Measurements from ENCODE around the gene CCN6. TPM values are rescaled to one million over a fixed set of nuclear protein-coding genes. Genes with fewer than 3 reads are reported as not detected.
"Not testable (repeated sequence)": the region's sequence is repeated elsewhere in the genome, so short reads cannot be mapped to it uniquely, and the experiment has no call there.

CCN6 gene
- total RNA-seq, 2 experiments from 2014 or later, result 0.19 to 0.30 TPM

DNA sequence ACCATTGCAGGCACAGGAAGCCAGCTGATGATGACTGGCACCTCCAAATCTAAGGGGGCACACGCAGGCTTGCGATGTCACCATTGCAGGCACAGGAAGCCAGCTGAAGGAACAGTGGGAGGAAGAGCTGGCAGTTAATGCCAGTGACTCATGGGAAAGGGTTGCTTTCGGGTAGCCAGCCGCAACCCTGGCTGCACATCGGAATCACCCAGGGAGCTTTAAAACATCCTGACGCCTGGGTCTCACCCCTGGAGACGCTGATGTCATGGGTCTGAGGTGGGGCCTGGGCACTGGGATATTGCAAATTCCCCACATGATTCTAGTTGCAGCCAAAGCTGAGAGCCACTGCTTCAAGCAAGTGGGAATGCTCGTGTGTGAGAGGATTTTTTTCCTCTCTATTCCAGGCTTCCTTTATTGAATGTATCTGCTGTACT lies 16.1 kb upstream of the CCN6 start:
- H3K36me3 Mint-ChIP-seq, result peaks cover 5% of the 10 kb centered on the region
- H3K4me3 Mint-ChIP-seq, result no peak overlapping the region
- H3K27me3 Mint-ChIP-seq, result no peaks in the 10 kb centered on the region
- DNase-seq, result peak; percentile 36
- peaks cover 74% of the 10 kb centered on the region for H3K4me1 Mint-ChIP-seq
- H3K9me3 Mint-ChIP-seq, result no peaks in the 10 kb centered on the region
- H3K27ac Mint-ChIP-seq, result peak overlapping the region; percentile 60

- Mint-ChIP-seq H3K27ac (peak overlapping the region; percentile 21), H3K36me3 (peaks cover 5% of the 10 kb centered on the region), H3K4me1 (peaks cover 74% of the 10 kb centered on the region), H3K27me3 (no peaks in the 10 kb centered on the region), H3K9me3 (no peaks in the 10 kb centered on the region), H3K4me3 (no peak overlapping the region)
- no peak for DNase-seq
Measured at GRCh38 chr6:112038268-112038667, 15.6 kb upstream of the CCN6 start.

- Mint-ChIP-seq H3K4me1 (peaks cover 71% of the 10 kb centered on the region), H3K4me3 (no peak overlapping the region), H3K36me3 (peaks cover 5% of the 10 kb centered on the region), H3K27me3 (no peaks in the 10 kb centered on the region), H3K27ac (no peak overlapping the region), H3K9me3 (no peaks in the 10 kb centered on the region)
- no peak for DNase-seq
Measured at GRCh38 chr6:112038756-112039430, 15.0 kb upstream of the CCN6 start.

- DNase-seq, result no peak
- H3K9me3 Mint-ChIP-seq, result no peaks in the 10 kb centered on the region
- no peak overlapping the region for H3K27ac Mint-ChIP-seq
- H3K27me3 Mint-ChIP-seq, result no peaks in the 10 kb centered on the region
- peaks cover 5% of the 10 kb centered on the region for H3K36me3 Mint-ChIP-seq
- no peak overlapping the region for H3K4me3 Mint-ChIP-seq
- H3K4me1 Mint-ChIP-seq, result peaks cover 70% of the 10 kb centered on the region
Measured at GRCh38 chr6:112039431-112039770, 14.5 kb upstream of the CCN6 start.

DNA sequence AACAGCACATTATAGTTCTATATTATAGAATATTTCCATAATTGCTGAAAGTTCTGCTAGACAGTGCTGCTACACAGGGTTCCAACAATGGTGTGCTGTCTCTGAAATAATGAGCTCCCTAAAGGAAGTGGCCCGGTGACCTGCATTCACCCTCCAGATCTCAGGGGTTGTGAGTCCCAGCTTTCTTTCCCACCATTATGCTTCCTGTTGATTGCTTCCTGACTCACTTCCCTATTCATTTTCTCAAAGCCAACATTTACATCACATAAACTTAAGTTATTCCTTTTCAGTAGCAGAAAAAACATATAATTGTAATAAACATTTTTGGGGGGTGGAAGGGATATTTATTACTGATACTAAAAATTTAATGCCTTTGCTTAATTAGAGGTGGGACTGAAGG lies 12.9 kb upstream of the CCN6 start:
- Mint-ChIP-seq H3K9me3 (no peaks in the 10 kb centered on the region), H3K27me3 (no peaks in the 10 kb centered on the region), H3K4me3 (no peak overlapping the region), H3K4me1 (peaks cover 63% of the 10 kb centered on the region), H3K36me3 (peaks cover 5% of the 10 kb centered on the region), H3K27ac (no peak overlapping the region)
- DNase-seq, result no peak

- Mint-ChIP-seq H3K4me1 (peaks cover 58% of the 10 kb centered on the region), H3K9me3 (no peaks in the 10 kb centered on the region), H3K27ac (peak overlapping the region; percentile 96), H3K4me3 (no peak overlapping the region), H3K36me3 (peaks cover 1% of the 10 kb centered on the region), H3K27me3 (no peaks in the 10 kb centered on the region)
- no peak for DNase-seq
Measured at GRCh38 chr6:112041535-112041934, 12.4 kb upstream of the CCN6 start.

GRCh38 chr6:112043032-112044007 lies 10.6 kb upstream of the CCN6 start:
- Mint-ChIP-seq H3K9me3 (no peaks in the 10 kb centered on the region), H3K36me3 (no peaks in the 10 kb centered on the region), H3K4me3 (peak overlapping the region; percentile 85), H3K4me1 (peaks cover 44% of the 10 kb centered on the region), H3K27me3 (no peaks in the 10 kb centered on the region), H3K27ac (peak overlapping the region; percentile 96)
- peak; percentile 92 for DNase-seq

DNA sequence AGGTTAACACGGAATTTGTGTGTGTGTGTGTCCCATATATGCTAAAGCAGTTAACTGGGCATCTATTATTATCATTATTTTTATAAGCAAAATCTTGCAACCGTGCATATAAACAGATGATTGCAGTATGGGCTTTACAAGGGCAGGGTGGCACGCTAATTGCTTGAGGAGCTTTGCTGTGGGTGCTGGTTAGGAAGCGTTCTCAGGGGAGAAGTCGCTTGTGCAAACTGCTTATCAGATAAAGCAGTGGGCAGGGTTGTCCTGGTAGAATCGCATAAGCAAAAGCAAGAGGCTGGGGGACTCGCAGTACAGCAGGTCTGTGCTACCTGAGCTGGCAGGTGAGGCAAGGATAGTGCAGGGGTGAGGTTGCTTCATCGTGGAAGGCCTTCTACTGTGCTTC lies 9.7 kb upstream of the CCN6 start:
- Mint-ChIP-seq H3K27me3 (no peaks in the 10 kb centered on the region), H3K9me3 (no peaks in the 10 kb centered on the region), H3K36me3 (no peaks in the 10 kb centered on the region), H3K27ac (peak overlapping the region; percentile 96), H3K4me1 (peaks cover 41% of the 10 kb centered on the region), H3K4me3 (peak overlapping the region; percentile 14)
- DNase-seq, result no peak

- Mint-ChIP-seq H3K9me3 (no peaks in the 10 kb centered on the region), H3K4me3 (no peak overlapping the region), H3K27ac (no peak overlapping the region), H3K36me3 (no peaks in the 10 kb centered on the region), H3K27me3 (no peaks in the 10 kb centered on the region), H3K4me1 (peaks cover 37% of the 10 kb centered on the region)
- no peak for DNase-seq
Measured at GRCh38 chr6:112044856-112045255, 9.0 kb upstream of the CCN6 start.

DNA sequence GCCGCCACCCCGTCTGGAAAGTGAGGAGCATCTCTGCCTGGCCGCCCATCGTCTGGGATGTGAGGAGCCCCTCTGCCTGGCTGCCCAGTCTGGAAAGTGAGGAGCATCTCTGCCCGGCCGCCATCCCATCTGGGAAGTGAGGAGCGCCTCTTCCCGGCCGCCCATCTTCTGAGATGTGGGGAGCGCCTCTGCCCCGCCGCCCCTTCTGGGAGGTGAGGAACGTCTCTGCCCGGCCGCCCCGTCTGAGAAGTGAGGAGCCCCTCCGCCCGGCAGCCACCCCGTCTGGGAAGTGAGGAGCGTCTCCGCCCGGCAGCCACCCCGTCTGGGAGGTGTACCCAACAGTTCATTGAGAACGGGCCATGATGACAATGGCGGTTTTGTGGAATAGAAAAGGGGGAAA lies 6.4 kb upstream of the CCN6 start:
- DNase-seq, H3K27ac Mint-ChIP-seq, H3K36me3 Mint-ChIP-seq, H3K4me3 Mint-ChIP-seq, H3K27me3 Mint-ChIP-seq, H3K9me3 Mint-ChIP-seq: not testable (repeated sequence)
- H3K4me1 Mint-ChIP-seq, result peaks cover 16% of the 10 kb centered on the region

DNA sequence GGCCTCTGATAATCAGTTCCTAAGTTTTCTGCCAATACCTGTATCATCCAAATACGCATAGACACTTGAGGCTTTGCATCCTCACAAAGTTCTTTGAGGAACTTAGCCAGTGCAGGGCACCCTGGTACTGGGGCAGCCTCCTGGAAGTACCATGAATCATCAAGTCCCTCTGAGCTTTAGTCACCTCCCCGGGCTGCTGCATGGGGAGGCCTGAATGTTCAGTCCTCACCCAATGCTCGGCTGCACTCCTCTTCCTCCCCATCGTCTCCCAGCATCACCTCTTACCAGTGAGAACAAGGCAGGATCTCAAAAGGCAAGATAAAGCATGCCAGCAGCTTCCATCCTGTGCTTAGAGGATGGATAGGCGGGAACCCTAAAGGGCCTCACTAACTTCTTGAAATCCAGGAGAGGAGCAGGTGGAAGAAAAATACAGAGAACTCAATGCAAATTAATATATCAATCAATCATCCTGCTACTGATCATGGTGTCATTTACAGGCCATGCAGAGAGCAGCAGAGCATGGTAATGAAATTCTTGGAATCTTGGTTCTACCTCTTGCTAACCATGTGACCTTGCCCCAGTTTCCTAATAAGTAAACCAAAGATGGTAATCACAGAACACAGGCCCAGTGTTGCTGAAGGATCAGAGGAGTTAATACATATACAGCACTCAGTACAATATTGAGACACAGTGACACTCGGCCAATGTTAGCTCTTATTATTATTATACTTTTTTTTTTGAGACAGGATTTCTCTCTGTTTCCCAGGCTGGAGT lies 4.7 kb upstream of the CCN6 start:
- H3K4me1 Mint-ChIP-seq, result peaks cover 8% of the 10 kb centered on the region
- H3K27ac Mint-ChIP-seq, result no peak overlapping the region
- H3K27me3 Mint-ChIP-seq, result no peaks in the 10 kb centered on the region
- no peaks in the 10 kb centered on the region for H3K9me3 Mint-ChIP-seq
- DNase-seq, result no peak
- no peaks in the 10 kb centered on the region for H3K36me3 Mint-ChIP-seq
- no peak overlapping the region for H3K4me3 Mint-ChIP-seq

DNA sequence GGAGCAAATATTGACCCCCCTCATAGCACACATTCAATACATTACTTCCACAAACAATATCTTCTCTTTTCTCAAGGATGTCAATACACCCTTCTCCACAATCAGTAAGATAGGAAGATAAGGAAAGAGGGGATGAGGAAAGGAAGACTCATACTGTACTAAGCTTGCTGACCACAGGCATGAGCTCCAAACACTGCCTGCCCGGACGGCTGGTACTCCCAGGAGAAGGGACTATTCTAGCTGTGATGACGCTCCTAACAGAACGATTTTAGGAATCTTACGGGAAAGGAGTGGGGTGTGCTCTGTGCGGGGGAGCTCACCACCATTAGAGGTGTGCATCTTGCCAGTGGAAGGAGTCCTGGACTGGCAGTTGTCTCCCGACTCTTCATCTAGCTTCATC lies 3.9 kb upstream of the CCN6 start:
- H3K4me3 Mint-ChIP-seq, result no peak overlapping the region
- no peak overlapping the region for H3K27ac Mint-ChIP-seq
- H3K27me3 Mint-ChIP-seq, result no peaks in the 10 kb centered on the region
- H3K9me3 Mint-ChIP-seq, result no peaks in the 10 kb centered on the region
- DNase-seq, result no peak
- H3K4me1 Mint-ChIP-seq, result peaks cover 2% of the 10 kb centered on the region
- no peaks in the 10 kb centered on the region for H3K36me3 Mint-ChIP-seq

GRCh38 chr6:112050429-112050828 lies 3.5 kb upstream of the CCN6 start:
- Mint-ChIP-seq H3K4me1 (peaks cover 2% of the 10 kb centered on the region), H3K9me3 (no peaks in the 10 kb centered on the region), H3K4me3 (no peak overlapping the region), H3K36me3 (no peaks in the 10 kb centered on the region), H3K27me3 (no peaks in the 10 kb centered on the region), H3K27ac (no peak overlapping the region)
- DNase-seq, result no peak

GRCh38 chr6:112051251-112051740 lies 2.6 kb upstream of the CCN6 start:
- not testable (repeated sequence) for H3K4me3 Mint-ChIP-seq, DNase-seq, H3K9me3 Mint-ChIP-seq, H3K27ac Mint-ChIP-seq, H3K27me3 Mint-ChIP-seq, H3K4me1 Mint-ChIP-seq, H3K36me3 Mint-ChIP-seq
